HepG2 (cell line): ENCODE data around the gene TMEM97. TPM values are rescaled to one million over a fixed set of nuclear protein-coding genes. Genes with fewer than 3 reads are reported as not detected.

ENCODE experiments used
- ARNT ChIP-seq: fragments of 450-650 bp; IDR thresholded peaks from 2 replicates; pipeline ENCODE4 v1.6.1; 2017
- CBFB ChIP-seq: sonication (generic); formaldehyde crosslinking; IDR thresholded peaks from 2 replicates; pipeline ENCODE4 v1.4.0; 2020; ENCODE audit warnings: missing genetic modification reagents
- CCAR2 ChIP-seq: fragments of 200-400 bp; formaldehyde crosslinking; optimal IDR thresholded peaks from 2 replicates; pipeline ENCODE3; 2018; ENCODE audit warnings: low read depth, mild to moderate bottlenecking, low read length, moderate library complexity
- ELF3 ChIP-seq: IDR thresholded peaks from 2 replicates; pipeline ENCODE4 v1.6.1; 2016; ENCODE audit warnings: missing genetic modification reagents, missing compliant biosample characterization
- NFIB ChIP-seq: sonication (generic); formaldehyde crosslinking; IDR thresholded peaks from 2 replicates; pipeline ENCODE4 v1.9.0; 2021; ENCODE audit warnings: missing genetic modification reagents, mild to moderate bottlenecking, borderline replicate concordance
- NFYC ChIP-seq: IDR thresholded peaks from 2 replicates; pipeline ENCODE4 v1.6.1; 2016; ENCODE audit warnings: missing genetic modification reagents, missing compliant biosample characterization
- SMC3 ChIP-seq: IDR thresholded peaks from 2 replicates; pipeline ENCODE4 v1.6.1; 2011; ENCODE audit warnings: low read length, improper control_type of control experiment
- ZNF230 ChIP-seq: sonication (generic); formaldehyde crosslinking; IDR thresholded peaks from 2 replicates; pipeline ENCODE4 v1.4.0; 2020; ENCODE audit warnings: mild to moderate bottlenecking, missing genetic modification reagents
- ZNF775 ChIP-seq: sonication (generic); formaldehyde crosslinking; IDR thresholded peaks from 2 replicates; pipeline ENCODE4 v1.4.0; 2020; ENCODE audit warnings: missing genetic modification reagents, mild to moderate bottlenecking, moderate library complexity, borderline replicate concordance
- ZNF816 ChIP-seq: sonication (generic); formaldehyde crosslinking; IDR thresholded peaks from 2 replicates; pipeline ENCODE4 v1.8.0; 2022; ENCODE audit warnings: missing genetic modification reagents, mild to moderate bottlenecking, borderline replicate concordance
- polyA plus RNA-seq, 8 experiments: library from polyadenylated mRNA; depleted of rRNA in 3 of 8; stranded (reverse) in 7 of 8; unstranded in 1 of 8; fragments of >200 nt; fragmentation: Illumina TruSeq in 4 of 8; extraction: Trizol in 4 of 8; gene quantifications; 2 replicates each; pipeline versions ENCODE4 v1.2.1 to v1.2.3, GENCODE V29; 2011 to 2016; ENCODE audit warnings: low read depth in 4 of 8, missing spikeins in 1 of 8, mixed read lengths in 1 of 8; ENCODE audit not compliant: insufficient read depth in 1 of 8
- total RNA-seq, 5 experiments: library from RNA; depleted of rRNA; stranded (reverse); fragments of >200 nt; fragmentation: Illumina TruSeq; extraction: Trizol; gene quantifications; 2 replicates each; pipeline ENCODE4 v1.2.3, GENCODE V29; 2016; ENCODE audit warnings: low read depth in 1 of 5
- TF ChIP-seq, protein P1 (sequence below): sonication (generic); formaldehyde crosslinking; IDR thresholded peaks from 2 replicates; pipeline ENCODE4 v1.9.0; 2021; ENCODE audit warnings: missing genetic modification reagents, mild to moderate bottlenecking, borderline replicate concordance
- TF ChIP-seq, protein P2 (sequence below): IDR thresholded peaks from 2 replicates; pipeline ENCODE4 v1.6.1; 2016
- TF ChIP-seq, protein P3 (sequence below): IDR thresholded peaks from 2 replicates; pipeline ENCODE4 v1.6.1; 2016; ENCODE audit warnings: control low read depth
- TF ChIP-seq, protein P4 (sequence below): sonication (generic); formaldehyde crosslinking; conservative IDR thresholded peaks from 2 replicates; pipeline ENCODE4 v1.8.0; 2022; ENCODE audit warnings: missing genetic modification reagents
- TF ChIP-seq, protein P5 (sequence below): sonication (generic); formaldehyde crosslinking; IDR thresholded peaks from 2 replicates; pipeline ENCODE4 v1.4.0; 2020; ENCODE audit warnings: low read depth, mild to moderate bottlenecking, missing genetic modification reagents
- TF ChIP-seq, protein P6 (sequence below): conservative IDR thresholded peaks from 2 replicates; pipeline ENCODE4 v1.6.1; 2018; ENCODE audit warnings: missing genetic modification reagents
- TF ChIP-seq, protein P7 (sequence below): sonication (generic); formaldehyde crosslinking; IDR thresholded peaks from 2 replicates; pipeline ENCODE4 v1.4.0; 2020; ENCODE audit warnings: missing genetic modification reagents, borderline replicate concordance

Gene TMEM97
- total and polyA plus RNA-seq, 2 of the 13 experiments (the other 11 are each of a cell fraction or from before 2014, with no cell fraction given) = 69.6 to 137 TPM

DNA sequence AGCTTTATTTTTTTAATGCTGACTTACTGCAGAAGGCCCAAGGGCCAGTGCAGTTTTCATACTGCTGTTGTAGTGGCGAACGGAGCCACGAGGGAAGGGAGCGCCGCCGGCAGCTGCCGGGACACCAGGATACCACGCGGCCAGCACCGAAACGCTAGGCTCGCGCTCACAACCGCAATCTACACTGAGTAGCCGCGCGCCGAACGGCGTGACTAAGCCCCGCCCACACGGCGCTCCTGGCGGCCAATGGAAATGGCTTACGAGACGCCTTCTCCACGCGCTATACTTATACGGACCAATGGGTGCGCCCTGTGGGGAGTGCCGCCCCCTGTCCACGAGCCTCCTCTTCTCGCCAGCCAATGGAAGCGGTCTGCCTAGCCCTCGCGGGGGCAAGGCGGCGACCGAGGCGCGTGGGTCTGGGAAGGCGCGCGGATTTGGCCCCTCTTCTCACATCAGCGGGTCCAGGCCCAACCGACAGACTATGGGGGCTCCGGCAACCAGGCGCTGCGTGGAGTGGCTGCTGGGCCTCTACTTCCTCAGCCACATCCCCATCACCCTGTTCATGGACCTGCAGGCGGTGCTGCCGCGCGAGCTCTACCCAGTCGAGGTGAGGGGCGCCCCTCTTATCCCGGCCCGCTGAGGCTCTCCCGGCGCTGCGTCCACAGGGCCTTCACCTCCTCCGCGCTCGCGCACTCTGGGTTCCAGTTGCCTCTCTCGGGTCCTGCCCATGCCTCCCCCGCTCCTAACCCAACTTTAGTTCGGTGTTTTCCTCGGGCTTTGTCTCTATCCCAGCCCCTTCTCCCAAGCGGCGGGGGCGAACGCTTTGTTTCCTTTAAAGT lies at the start of gene TMEM97 (continued):
- TF ChIP-seq, protein P1, sequence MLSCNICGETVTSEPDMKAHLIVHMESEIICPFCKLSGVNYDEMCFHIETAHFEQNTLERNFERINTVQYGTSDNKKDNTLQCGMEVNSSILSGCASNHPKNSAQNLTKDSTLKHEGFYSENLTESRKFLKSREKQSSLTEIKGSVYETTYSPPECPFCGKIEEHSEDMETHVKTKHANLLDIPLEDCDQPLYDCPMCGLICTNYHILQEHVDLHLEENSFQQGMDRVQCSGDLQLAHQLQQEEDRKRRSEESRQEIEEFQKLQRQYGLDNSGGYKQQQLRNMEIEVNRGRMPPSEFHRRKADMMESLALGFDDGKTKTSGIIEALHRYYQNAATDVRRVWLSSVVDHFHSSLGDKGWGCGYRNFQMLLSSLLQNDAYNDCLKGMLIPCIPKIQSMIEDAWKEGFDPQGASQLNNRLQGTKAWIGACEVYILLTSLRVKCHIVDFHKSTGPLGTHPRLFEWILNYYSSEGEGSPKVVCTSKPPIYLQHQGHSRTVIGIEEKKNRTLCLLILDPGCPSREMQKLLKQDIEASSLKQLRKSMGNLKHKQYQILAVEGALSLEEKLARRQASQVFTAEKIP (CRISPR knock-in tag) = no peak
- TF ChIP-seq NFIB (CRISPR knock-in tag) (no peak), CBFB (CRISPR knock-in tag) (0 out of 2 replicates have a peak, but pooled peaks have one; percentile 29), ZNF230 (CRISPR knock-in tag) (peak; percentile 42; the same call in 1 of the 2 replicates), ZNF775 (CRISPR knock-in tag) (no peak), NFYC (CRISPR knock-in tag) (peak; percentile 96), ZNF816 (CRISPR knock-in tag) (no peak), ELF3 (CRISPR knock-in tag) (0 out of 2 replicates have a peak, but pooled peaks have one; percentile 15), ARNT (no peak), CCAR2 (no peak), SMC3 (no peak)
- TF ChIP-seq, protein P2, sequence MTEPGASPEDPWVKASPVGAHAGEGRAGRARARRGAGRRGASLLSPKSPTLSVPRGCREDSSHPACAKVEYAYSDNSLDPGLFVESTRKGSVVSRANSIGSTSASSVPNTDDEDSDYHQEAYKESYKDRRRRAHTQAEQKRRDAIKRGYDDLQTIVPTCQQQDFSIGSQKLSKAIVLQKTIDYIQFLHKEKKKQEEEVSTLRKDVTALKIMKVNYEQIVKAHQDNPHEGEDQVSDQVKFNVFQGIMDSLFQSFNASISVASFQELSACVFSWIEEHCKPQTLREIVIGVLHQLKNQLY (CRISPR knock-in tag) = 0 out of 2 replicates have a peak, but pooled peaks have one; percentile 49
- TF ChIP-seq, protein P3, sequence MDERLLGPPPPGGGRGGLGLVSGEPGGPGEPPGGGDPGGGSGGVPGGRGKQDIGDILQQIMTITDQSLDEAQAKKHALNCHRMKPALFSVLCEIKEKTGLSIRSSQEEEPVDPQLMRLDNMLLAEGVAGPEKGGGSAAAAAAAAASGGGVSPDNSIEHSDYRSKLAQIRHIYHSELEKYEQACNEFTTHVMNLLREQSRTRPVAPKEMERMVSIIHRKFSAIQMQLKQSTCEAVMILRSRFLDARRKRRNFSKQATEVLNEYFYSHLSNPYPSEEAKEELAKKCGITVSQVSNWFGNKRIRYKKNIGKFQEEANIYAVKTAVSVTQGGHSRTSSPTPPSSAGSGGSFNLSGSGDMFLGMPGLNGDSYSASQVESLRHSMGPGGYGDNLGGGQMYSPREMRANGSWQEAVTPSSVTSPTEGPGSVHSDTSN (CRISPR knock-in tag) = no peak
- TF ChIP-seq, protein P4, sequence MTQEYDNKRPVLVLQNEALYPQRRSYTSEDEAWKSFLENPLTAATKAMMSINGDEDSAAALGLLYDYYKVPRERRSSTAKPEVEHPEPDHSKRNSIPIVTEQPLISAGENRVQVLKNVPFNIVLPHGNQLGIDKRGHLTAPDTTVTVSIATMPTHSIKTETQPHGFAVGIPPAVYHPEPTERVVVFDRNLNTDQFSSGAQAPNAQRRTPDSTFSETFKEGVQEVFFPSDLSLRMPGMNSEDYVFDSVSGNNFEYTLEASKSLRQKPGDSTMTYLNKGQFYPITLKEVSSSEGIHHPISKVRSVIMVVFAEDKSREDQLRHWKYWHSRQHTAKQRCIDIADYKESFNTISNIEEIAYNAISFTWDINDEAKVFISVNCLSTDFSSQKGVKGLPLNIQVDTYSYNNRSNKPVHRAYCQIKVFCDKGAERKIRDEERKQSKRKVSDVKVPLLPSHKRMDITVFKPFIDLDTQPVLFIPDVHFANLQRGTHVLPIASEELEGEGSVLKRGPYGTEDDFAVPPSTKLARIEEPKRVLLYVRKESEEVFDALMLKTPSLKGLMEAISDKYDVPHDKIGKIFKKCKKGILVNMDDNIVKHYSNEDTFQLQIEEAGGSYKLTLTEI = no peak
- TF ChIP-seq, protein P5, sequence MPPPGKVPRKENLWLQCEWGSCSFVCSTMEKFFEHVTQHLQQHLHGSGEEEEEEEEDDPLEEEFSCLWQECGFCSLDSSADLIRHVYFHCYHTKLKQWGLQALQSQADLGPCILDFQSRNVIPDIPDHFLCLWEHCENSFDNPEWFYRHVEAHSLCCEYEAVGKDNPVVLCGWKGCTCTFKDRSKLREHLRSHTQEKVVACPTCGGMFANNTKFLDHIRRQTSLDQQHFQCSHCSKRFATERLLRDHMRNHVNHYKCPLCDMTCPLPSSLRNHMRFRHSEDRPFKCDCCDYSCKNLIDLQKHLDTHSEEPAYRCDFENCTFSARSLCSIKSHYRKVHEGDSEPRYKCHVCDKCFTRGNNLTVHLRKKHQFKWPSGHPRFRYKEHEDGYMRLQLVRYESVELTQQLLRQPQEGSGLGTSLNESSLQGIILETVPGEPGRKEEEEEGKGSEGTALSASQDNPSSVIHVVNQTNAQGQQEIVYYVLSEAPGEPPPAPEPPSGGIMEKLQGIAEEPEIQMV (CRISPR knock-in tag) = peak; percentile 53
- TF ChIP-seq, protein P6, sequence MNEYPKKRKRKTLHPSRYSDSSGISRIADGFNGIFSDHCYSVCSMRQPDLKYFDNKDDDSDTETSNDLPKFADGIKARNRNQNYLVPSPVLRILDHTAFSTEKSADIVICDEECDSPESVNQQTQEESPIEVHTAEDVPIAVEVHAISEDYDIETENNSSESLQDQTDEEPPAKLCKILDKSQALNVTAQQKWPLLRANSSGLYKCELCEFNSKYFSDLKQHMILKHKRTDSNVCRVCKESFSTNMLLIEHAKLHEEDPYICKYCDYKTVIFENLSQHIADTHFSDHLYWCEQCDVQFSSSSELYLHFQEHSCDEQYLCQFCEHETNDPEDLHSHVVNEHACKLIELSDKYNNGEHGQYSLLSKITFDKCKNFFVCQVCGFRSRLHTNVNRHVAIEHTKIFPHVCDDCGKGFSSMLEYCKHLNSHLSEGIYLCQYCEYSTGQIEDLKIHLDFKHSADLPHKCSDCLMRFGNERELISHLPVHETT (CRISPR knock-in tag) = no peak
- TF ChIP-seq, protein P7, sequence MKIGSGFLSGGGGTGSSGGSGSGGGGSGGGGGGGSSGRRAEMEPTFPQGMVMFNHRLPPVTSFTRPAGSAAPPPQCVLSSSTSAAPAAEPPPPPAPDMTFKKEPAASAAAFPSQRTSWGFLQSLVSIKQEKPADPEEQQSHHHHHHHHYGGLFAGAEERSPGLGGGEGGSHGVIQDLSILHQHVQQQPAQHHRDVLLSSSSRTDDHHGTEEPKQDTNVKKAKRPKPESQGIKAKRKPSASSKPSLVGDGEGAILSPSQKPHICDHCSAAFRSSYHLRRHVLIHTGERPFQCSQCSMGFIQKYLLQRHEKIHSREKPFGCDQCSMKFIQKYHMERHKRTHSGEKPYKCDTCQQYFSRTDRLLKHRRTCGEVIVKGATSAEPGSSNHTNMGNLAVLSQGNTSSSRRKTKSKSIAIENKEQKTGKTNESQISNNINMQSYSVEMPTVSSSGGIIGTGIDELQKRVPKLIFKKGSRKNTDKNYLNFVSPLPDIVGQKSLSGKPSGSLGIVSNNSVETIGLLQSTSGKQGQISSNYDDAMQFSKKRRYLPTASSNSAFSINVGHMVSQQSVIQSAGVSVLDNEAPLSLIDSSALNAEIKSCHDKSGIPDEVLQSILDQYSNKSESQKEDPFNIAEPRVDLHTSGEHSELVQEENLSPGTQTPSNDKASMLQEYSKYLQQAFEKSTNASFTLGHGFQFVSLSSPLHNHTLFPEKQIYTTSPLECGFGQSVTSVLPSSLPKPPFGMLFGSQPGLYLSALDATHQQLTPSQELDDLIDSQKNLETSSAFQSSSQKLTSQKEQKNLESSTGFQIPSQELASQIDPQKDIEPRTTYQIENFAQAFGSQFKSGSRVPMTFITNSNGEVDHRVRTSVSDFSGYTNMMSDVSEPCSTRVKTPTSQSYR (CRISPR knock-in tag) = no peak
